Measurements from ENCODE around the gene ZNF609. TPM values are rescaled to one million over a fixed set of nuclear protein-coding genes. Genes with fewer than 3 reads are reported as not detected.

The ZNF609 gene
- total and polyA plus RNA-seq, 2 of the 13 experiments (the other 11 are each of a cell fraction or from before 2014, with no cell fraction given), result 8.9 to 9.9 TPM

- no peaks in the 10 kb centered on the region for H3K36me3 ChIP-seq (replicated peaks in 1 of 2; ENCODE audit: control insufficient read depth in 1 of 2, insufficient read depth in 2 of 2, low read length in 2 of 2)
- CTCF ChIA-PET (ENCODE audit: low intra/inter-chr PET ratio, low total read pairs), result no interaction called here
- H4K20me1 ChIP-seq (ENCODE audit: insufficient read depth, low read length), result no peaks in the 10 kb centered on the region
- intact Hi-C loops (cut with micrococcal nuclease; ENCODE audit: unreplicated experiment), result no loop called here
- TF ChIP-seq MEIS2 (CRISPR knock-in tag; IDR thresholded peaks at IDR 0.05), result no peak
- no peak for TF ChIP-seq TARDBP (CRISPR knock-in tag; IDR thresholded peaks at IDR 0.05)
- no peak for TF ChIP-seq U2AF1 (optimal IDR thresholded peaks at IDR 0.05; ENCODE audit: low read depth, low read length)
- TF ChIP-seq ZNF3 (CRISPR knock-in tag; IDR thresholded peaks at IDR 0.05), result no peak
- TF ChIP-seq ZFYVE20 (CRISPR knock-in tag; IDR thresholded peaks at IDR 0.05; ENCODE audit: borderline replicate concordance, low read depth), result no peak
- no peak for TF ChIP-seq ZNF432 (CRISPR knock-in tag; IDR thresholded peaks at IDR 0.05; ENCODE audit: borderline replicate concordance)
- no peak for TF ChIP-seq ZNF292 (CRISPR knock-in tag; IDR thresholded peaks at IDR 0.05; ENCODE audit: borderline replicate concordance, low read depth)
- no peak for TF ChIP-seq WIZ (CRISPR knock-in tag; IDR thresholded peaks at IDR 0.05)
- no peak for DNase-seq (ENCODE audit: low spot score)
- no peak overlapping the region for H3K9ac ChIP-seq (ENCODE audit: insufficient read depth, low read depth, low read length)
- no peak overlapping the region for H3K4me3 ChIP-seq (replicated peaks in 1 of 3; ENCODE audit: insufficient read depth in 1 of 3, low read depth in 2 of 3, low read length in 3 of 3)
- H3K27me3 ChIP-seq (ENCODE audit: control insufficient read depth in 1 of 2, insufficient read depth in 2 of 2, low read length in 2 of 2), result no peaks in the 10 kb centered on the region
- H3K9me3 ChIP-seq (ENCODE audit: low read length), result no peaks in the 10 kb centered on the region
- no TSS peak for BruUV-seq (replicated peaks)
- no peak for ATAC-seq
- peaks cover 7% of the 10 kb centered on the region; the same call in 1 of the 2 replicates for H3K4me1 ChIP-seq (ENCODE audit: insufficient read depth, low read length)
- 72% methylated on average over 1 of the region's 1 CpG for WGBS (ENCODE audit: low lambda C conversion rate)
- no peak overlapping the region for H3K27ac ChIP-seq (ENCODE audit: extremely low read length, insufficient read depth, low read length)
- no peak for FAIRE-seq
- POLR2A ChIA-PET, result no interaction called here
- H3K4me2 ChIP-seq (ENCODE audit: low read depth, low read length), result no peak overlapping the region
- no peak overlapping the region for H2AFZ ChIP-seq (ENCODE audit: low read length)
- no peaks in the 10 kb centered on the region for H3K79me2 ChIP-seq (ENCODE audit: insufficient read depth, low read length)
- in situ Hi-C loops (cut with HindIII; ENCODE audit: extremely low pct_ligation_motif_present, low pct_unique_long_range_greater_than_20kb), result no loop called here
Observed at GRCh38 chr15:64667736-64668161, 207.4 kb downstream of the ZNF609 start.

- Histone ChIP-seq H3K36me3 (replicated peaks in 1 of 2; ENCODE audit: control insufficient read depth in 1 of 2, insufficient read depth in 2 of 2, low read length in 2 of 2) (peaks cover 18 to 46% of the 10 kb centered on the region in 2 experiments), H4K20me1 (ENCODE audit: insufficient read depth, low read length) (no peaks in the 10 kb centered on the region), H3K9ac (ENCODE audit: insufficient read depth, low read depth, low read length) (no peak overlapping the region), H3K4me3 (replicated peaks in 1 of 3; ENCODE audit: insufficient read depth in 1 of 3, low read depth in 2 of 3, low read length in 3 of 3) (no peak overlapping the region), H3K9me3 (ENCODE audit: low read length) (no peaks in the 10 kb centered on the region), H3K79me2 (ENCODE audit: insufficient read depth, low read length) (no peaks in the 10 kb centered on the region), H3K4me2 (ENCODE audit: low read depth, low read length) (no peak overlapping the region), H3K4me1 (ENCODE audit: insufficient read depth, low read length) (no peaks in the 10 kb centered on the region), H3K27ac (ENCODE audit: extremely low read length, insufficient read depth, low read length) (no peak overlapping the region), H3K27me3 (ENCODE audit: control insufficient read depth in 1 of 2, insufficient read depth in 2 of 2, low read length in 2 of 2) (no peaks in the 10 kb centered on the region), H2AFZ (ENCODE audit: low read length) (no peak overlapping the region)
- FAIRE-seq (no peak), ATAC-seq (no peak), DNase-seq (ENCODE audit: low spot score) (no peak)
- POLR2A ChIA-PET, result no interaction called here
- intact Hi-C loops (cut with micrococcal nuclease; ENCODE audit: unreplicated experiment) (no loop called here), in situ Hi-C loops (cut with HindIII; ENCODE audit: extremely low pct_ligation_motif_present, low pct_unique_long_range_greater_than_20kb) (no loop called here)
- no TSS peak for BruUV-seq (replicated peaks)
- CTCF ChIA-PET (ENCODE audit: low intra/inter-chr PET ratio, low total read pairs), result no interaction called here
- WGBS (ENCODE audit: low lambda C conversion rate), result 95% methylated on average over 12 of the region's 12 CpGs
- no peak for TF ChIP-seq ZNF280D (CRISPR knock-in tag; IDR thresholded peaks at IDR 0.05)
- no peak for TF ChIP-seq TFE3 (CRISPR knock-in tag; IDR thresholded peaks at IDR 0.05)
- TF ChIP-seq ZNF580 (CRISPR knock-in tag; IDR thresholded peaks at IDR 0.05; ENCODE audit: borderline replicate concordance, low read depth), result no peak
- TF ChIP-seq FOXK1 (CRISPR knock-in tag; IDR thresholded peaks at IDR 0.05; ENCODE audit: borderline replicate concordance, low read depth), result no peak
- no peak for TF ChIP-seq MEF2D (CRISPR knock-in tag; IDR thresholded peaks at IDR 0.05)
- TF ChIP-seq ZNF564 (CRISPR knock-in tag; IDR thresholded peaks at IDR 0.05), result no peak
Observed at GRCh38 chr15:64673866-64674265, 213.5 kb downstream of the ZNF609 start.
